ENCODE results near the gene WNT3A.

DNA sequence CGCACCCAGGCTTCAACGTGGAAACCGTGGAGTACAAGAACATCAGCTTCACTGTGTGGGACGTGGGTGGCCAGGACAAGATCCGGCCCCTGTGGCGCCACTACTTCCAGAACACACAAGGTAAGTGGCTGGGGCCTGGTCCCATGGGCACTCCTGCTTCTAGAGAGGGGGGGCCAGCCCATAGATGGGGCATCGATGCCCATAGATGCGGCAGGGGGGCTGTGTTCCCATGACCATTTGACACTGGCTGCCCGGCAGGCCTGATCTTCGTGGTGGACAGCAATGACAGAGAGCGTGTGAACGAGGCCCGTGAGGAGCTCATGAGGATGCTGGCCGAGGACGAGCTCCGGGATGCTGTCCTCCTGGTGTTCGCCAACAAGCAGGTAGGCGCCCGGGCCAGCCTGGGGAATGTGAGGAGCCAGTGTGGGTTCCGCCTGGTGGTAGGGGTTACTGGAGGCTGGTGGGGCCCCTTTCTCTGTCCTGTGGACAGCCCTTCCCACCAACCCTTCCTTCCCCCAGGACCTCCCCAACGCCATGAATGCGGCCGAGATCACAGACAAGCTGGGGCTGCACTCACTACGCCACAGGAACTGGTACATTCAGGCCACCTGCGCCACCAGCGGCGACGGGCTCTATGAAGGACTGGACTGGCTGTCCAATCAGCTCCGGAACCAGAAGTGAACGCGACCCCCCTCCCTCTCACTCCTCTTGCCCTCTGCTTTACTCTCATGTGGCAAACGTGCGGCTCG is 90.7 kb downstream of the WNT3A start:
- TF ChIP-seq, protein P1, sequence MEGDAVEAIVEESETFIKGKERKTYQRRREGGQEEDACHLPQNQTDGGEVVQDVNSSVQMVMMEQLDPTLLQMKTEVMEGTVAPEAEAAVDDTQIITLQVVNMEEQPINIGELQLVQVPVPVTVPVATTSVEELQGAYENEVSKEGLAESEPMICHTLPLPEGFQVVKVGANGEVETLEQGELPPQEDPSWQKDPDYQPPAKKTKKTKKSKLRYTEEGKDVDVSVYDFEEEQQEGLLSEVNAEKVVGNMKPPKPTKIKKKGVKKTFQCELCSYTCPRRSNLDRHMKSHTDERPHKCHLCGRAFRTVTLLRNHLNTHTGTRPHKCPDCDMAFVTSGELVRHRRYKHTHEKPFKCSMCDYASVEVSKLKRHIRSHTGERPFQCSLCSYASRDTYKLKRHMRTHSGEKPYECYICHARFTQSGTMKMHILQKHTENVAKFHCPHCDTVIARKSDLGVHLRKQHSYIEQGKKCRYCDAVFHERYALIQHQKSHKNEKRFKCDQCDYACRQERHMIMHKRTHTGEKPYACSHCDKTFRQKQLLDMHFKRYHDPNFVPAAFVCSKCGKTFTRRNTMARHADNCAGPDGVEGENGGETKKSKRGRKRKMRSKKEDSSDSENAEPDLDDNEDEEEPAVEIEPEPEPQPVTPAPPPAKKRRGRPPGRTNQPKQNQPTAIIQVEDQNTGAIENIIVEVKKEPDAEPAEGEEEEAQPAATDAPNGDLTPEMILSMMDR (IDR thresholded peaks at IDR 0.05), result no peak
- TF ChIP-seq POLR2A (IDR thresholded peaks at IDR 0.05), result no peak

Data from right lobe of liver (tissue), 4 donors.